ENCODE results near the gene ZGPAT.
"Not testable (repeated sequence)": the region's sequence is repeated elsewhere in the genome, so short reads cannot be mapped to it uniquely, and the experiment has no call there.

ZGPAT gene

GRCh38 chr20:63708301-63709148, 686 bp downstream of the ZGPAT start:
- DNase-seq (ENCODE audit: insufficient read length, low spot score) (no peak), FAIRE-seq (no peak)
- TF ChIP-seq POLR2A (IDR thresholded peaks at IDR 0.05; ENCODE audit: low read depth, low read length), result no peak

GRCh38 chr20:63709149-63709527, 1.3 kb downstream of the ZGPAT start:
- TF ChIP-seq POLR2A (IDR thresholded peaks at IDR 0.05; ENCODE audit: low read depth, low read length), result no peak
- DNase-seq (ENCODE audit: insufficient read length, low spot score) (no peak), FAIRE-seq (no peak)

- FAIRE-seq (no peak), DNase-seq (ENCODE audit: insufficient read length, low spot score) (no peak)
- TF ChIP-seq POLR2A (IDR thresholded peaks at IDR 0.05; ENCODE audit: low read depth, low read length), result no peak
These were observed 3.3 kb downstream of the ZGPAT start for GRCh38 chr20:63711085-63711645.

DNA sequence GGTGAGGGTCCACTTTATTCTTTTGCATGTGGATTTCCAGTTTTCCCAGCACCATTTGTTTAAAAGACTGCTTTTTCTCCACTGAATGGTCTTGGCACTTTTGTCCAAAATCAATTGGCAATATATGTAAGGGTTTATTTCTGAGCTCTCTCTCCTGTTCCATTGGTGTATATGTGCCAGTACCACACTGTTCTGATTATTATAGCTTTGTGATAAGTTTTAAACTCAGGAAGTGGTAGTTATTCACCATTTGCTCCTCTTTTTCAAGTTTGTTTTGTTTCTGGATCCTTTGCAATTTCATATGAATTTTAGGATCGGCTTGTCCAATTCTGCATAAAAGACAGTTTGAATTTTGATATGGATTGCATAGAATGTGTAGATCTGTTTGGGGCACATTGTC, 4.4 kb downstream of the ZGPAT start:
- DNase-seq (ENCODE audit: insufficient read length, low spot score) (no peak), FAIRE-seq (no peak)
- TF ChIP-seq POLR2A (IDR thresholded peaks at IDR 0.05; ENCODE audit: low read depth, low read length), result no peak

- DNase-seq (ENCODE audit: insufficient read length, low spot score) (no peak), FAIRE-seq (no peak)
- no peak for TF ChIP-seq POLR2A (IDR thresholded peaks at IDR 0.05; ENCODE audit: low read depth, low read length)
These were observed 7.0 kb downstream of the ZGPAT start for GRCh38 chr20:63714858-63715257.

DNA sequence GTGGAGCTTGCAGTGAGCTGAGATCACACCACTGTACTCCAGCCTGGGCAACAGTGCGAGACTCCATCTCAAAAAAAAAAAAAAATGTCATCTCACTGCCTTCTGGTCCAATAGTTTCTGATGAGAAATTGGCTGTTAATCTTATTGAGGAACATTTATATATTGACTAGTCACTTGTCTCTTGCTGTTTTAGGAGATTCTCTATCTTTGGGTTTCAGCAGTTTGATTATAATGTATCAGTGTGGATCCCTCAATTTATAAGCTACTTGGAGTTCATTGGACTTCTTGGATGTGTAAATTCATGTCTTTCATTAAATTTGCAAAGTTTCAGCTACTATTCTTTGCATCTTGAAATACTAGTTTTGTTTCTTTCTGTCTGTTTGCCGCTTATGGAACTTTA, 11.2 kb downstream of the ZGPAT start:
- DNase-seq (ENCODE audit: insufficient read length, low spot score) (no peak), FAIRE-seq (no peak)
- TF ChIP-seq POLR2A (IDR thresholded peaks at IDR 0.05; ENCODE audit: low read depth, low read length), result no peak

- FAIRE-seq; DNase-seq (ENCODE audit: insufficient read length, low spot score): not testable (repeated sequence)
These were observed 15.3 kb downstream of the ZGPAT start for GRCh38 chr20:63722967-63723622.

GRCh38 chr20:63730189-63730733, 22.4 kb downstream of the ZGPAT start:
- DNase-seq (ENCODE audit: insufficient read length, low spot score); FAIRE-seq: not testable (repeated sequence)

DNA sequence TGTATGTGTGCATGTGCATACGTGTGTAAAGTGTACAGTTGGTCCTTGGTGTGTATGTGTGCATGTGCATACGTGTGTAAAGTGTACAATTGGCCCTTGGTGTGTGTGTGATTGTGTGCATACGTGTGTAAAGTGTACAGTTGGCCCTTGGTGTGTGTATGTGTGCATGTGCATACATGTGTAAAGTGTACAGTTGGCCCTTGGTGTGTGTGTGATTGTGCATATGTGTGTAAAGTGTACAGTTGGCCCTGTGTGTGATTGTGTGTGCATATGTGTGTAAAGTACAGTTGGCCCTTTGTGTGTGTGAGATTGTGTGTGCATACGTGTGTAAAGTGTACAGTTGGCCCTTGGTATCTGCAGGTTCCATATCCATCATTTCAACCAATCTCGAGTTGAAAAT, 23.6 kb downstream of the ZGPAT start:
- TF ChIP-seq POLR2A (IDR thresholded peaks at IDR 0.05; ENCODE audit: low read depth, low read length), result no peak
- FAIRE-seq (no peak), DNase-seq (ENCODE audit: insufficient read length, low spot score) (no peak)

GRCh38 chr20:63732118-63733095, 24.6 kb downstream of the ZGPAT start:
- no peak for DNase-seq (ENCODE audit: insufficient read length, low spot score)
- FAIRE-seq, result no peak
- TF ChIP-seq POLR2A (IDR thresholded peaks at IDR 0.05; ENCODE audit: low read depth, low read length), result no peak

DNA sequence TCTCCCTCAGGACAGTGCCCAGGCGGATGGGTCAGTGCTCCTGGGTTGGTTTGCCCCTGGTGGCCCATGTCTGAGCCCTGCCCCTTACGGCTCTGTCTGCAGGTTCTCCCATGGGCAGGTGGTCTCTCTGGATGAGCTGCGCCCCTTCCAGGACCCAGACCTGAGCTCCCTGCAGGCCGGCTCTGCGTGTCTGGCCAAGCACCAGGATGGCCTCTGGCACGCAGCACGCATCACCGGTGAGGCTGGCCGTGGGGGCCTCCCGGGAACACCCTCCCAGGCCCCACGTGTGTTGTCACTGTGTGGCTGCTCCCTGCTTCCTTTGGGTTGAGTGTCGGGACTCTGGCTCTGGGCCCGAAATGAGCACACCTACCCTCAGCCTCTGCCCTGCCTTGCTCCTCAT, 25.3 kb downstream of the ZGPAT start:
- no peak for FAIRE-seq
- TF ChIP-seq POLR2A (IDR thresholded peaks at IDR 0.05; ENCODE audit: low read depth, low read length), result no peak

GRCh38 chr20:63733579-63734081, 25.8 kb downstream of the ZGPAT start:
- DNase-seq (ENCODE audit: insufficient read length, low spot score) (no peak), FAIRE-seq (no peak)
- no peak for TF ChIP-seq POLR2A (IDR thresholded peaks at IDR 0.05; ENCODE audit: low read depth, low read length)

More for the DNA sequence above, 25.3 kb downstream of the ZGPAT start:
- DNase-seq (ENCODE audit: insufficient read length, low spot score), result no peak
